ENCODE results near the gene EEPD1.
"Not testable (repeated sequence)": the region's sequence is repeated elsewhere in the genome, so short reads cannot be mapped to it uniquely, and the experiment has no call there.

DNA sequence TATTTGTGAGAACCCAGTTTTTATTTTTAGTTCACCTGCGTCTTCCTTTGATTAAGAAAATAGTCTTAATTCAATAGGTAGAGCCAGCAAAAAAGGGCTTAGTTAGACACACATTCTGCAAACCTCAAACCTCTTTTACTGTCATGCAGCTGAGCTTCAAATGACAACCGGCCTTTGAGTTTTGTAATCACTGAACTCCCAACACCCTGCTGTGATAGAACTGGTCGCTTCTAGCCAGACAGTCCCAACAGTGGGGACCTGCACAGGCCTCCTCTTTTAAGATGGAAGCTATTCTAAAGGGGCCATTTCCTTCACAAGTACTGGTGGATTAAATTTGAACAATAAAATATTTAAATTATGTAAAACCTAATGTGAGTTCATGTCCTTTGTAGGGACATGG is 90.3 kb downstream of the EEPD1 start:
- not testable (repeated sequence) for TF ChIP-seq EZH2 (IDR thresholded peaks at IDR 0.05); FOXP2 (optimal IDR thresholded peaks at IDR 0.05; ENCODE audit: control extremely low read depth, extremely low read length, insufficient read depth); POLR2AphosphoS5 (IDR thresholded peaks at IDR 0.05; ENCODE audit: borderline replicate concordance, low read depth, low read length)

Measured in SK-N-MC (cell line).